Endothelial cell of umbilical vein (primary cell): ENCODE results near the gene SSB. TPM values are rescaled to one million over a fixed set of nuclear protein-coding genes. Genes with fewer than 3 reads are reported as not detected.

Experiments
- BruUV-seq: library from RNA; stranded (reverse); fragments of 400-500 nt; replicated peaks from 2 replicates; lab custom pipeline; 2021; lab: Mats Ljungman, UMichigan
- CTCF ChIA-PET: fragments of 300-600, 350-600 bp; sonication (Branson Sonifier 250); formaldehyde crosslinking; loops from one replicate; lab custom pipeline; 2021; ENCODE audit warnings: antibody characterized with exemption, inconsistent platforms; lab: Charles Lee
- POLR2A ChIA-PET: fragments of 300-600, 350-600 bp; sonication (Branson Sonifier 250); formaldehyde crosslinking; loops from one replicate; lab custom pipeline; 2021; ENCODE audit warnings: antibody characterized with exemption, inconsistent platforms; lab: Charles Lee
- DNase-seq: peaks from one replicate; pipeline ENCODE4 v3.0.0-alpha.2; 2011; ENCODE audit warnings: low read depth, low spot score
- FAIRE-seq: peaks from 2 replicates; lab custom pipeline; 2011; peaks lifted over from hg19 to GRCh38; lab: Jason Lieb, UNC
- H2AFZ ChIP-seq: 2 replicates; pipeline ENCODE4 v1.6.0; 2012; ENCODE audit warnings: low read depth, low read length, control low read depth, inconsistent platforms
- H3K27ac ChIP-seq: 2 replicates; pipeline ENCODE4 v1.5.1; 2011; ENCODE audit warnings: low read depth, mild to moderate bottlenecking, control low read depth, low read length, moderate library complexity; ENCODE audit not compliant: insufficient read depth
- H3K27me3 ChIP-seq, 2 experiments: 2 replicates each; pipeline versions ENCODE4 v1.6.0 to v1.6.1; 2011; ENCODE audit warnings: low read length in 2 of 2, mixed read lengths in 1 of 2; ENCODE audit not compliant: control insufficient read depth in 2 of 2, insufficient read depth in 2 of 2
- H3K36me3 ChIP-seq, 2 experiments: 2 replicates in 1 of 2; 3 replicates in 1 of 2; pipeline ENCODE4 v1.5.1; 2011; ENCODE audit warnings: low read length in 2 of 2, mild to moderate bottlenecking in 1 of 2, moderate library complexity in 1 of 2; ENCODE audit not compliant: control insufficient read depth in 2 of 2, insufficient read depth in 2 of 2; ENCODE audit errors: extremely low read depth in 1 of 2
- H3K4me1 ChIP-seq: 3 replicates; pipeline ENCODE4 v1.5.1; 2011; ENCODE audit warnings: mild to moderate bottlenecking, low read length; ENCODE audit not compliant: control insufficient read depth, insufficient read depth; ENCODE audit errors: extremely low read depth
- H3K4me2 ChIP-seq: 2 replicates; pipeline ENCODE4 v1.6.1; 2011; ENCODE audit warnings: low read length, control low read depth, mixed read lengths; ENCODE audit not compliant: insufficient read depth
- H3K4me3 ChIP-seq, 3 experiments: fragments of 200-600 bp in 1 of 3; sonication (generic), shearing (Covaris generic) in 1 of 3; replicated peaks in 1 of 3; 2 replicates each; pipeline ENCODE4 v1.5.1; 2011 to 2016; ENCODE audit warnings: control low read depth in 3 of 3, low read length in 3 of 3, mild to moderate bottlenecking in 2 of 3, inconsistent platforms in 1 of 3, low read depth in 1 of 3, moderate library complexity in 1 of 3; ENCODE audit not compliant: insufficient read depth in 1 of 3
- H3K79me2 ChIP-seq: 2 replicates; pipeline ENCODE4 v1.6.0; 2012; ENCODE audit warnings: low read length, inconsistent platforms; ENCODE audit not compliant: control insufficient read depth, insufficient read depth
- H3K9ac ChIP-seq: replicated peaks from 2 replicates; pipeline ENCODE3; 2011; ENCODE audit warnings: low read length, control low read depth; ENCODE audit not compliant: insufficient read depth; ENCODE audit errors: extremely low read depth
- H3K9me1 ChIP-seq: replicated peaks from 3 replicates; pipeline ENCODE4 v1.6.0; 2011; ENCODE audit warnings: mild to moderate bottlenecking, low read length; ENCODE audit not compliant: control insufficient read depth, insufficient read depth; ENCODE audit errors: extremely low read depth
- H3K9me3 ChIP-seq: replicated peaks from 2 replicates; pipeline ENCODE4 v1.5.1; 2012; ENCODE audit warnings: low read length, inconsistent platforms; ENCODE audit not compliant: control insufficient read depth, insufficient read depth
- H4K20me1 ChIP-seq: replicated peaks from 2 replicates; pipeline ENCODE3; 2011; ENCODE audit warnings: mild to moderate bottlenecking, low read length; ENCODE audit not compliant: control insufficient read depth, insufficient read depth; ENCODE audit errors: extremely low read depth
- CTCF ChIP-seq, 2 donors: IDR thresholded peaks; 1 replicate in 1 of 2; 2 replicates in 1 of 2; pipeline ENCODE4 v1.5.1; 2011; ENCODE audit warnings: low read length in 2 of 2, mild to moderate bottlenecking in 2 of 2, moderate library complexity in 2 of 2, control low read depth in 1 of 2, inconsistent platforms in 1 of 2, low read depth in 1 of 2; ENCODE audit not compliant: insufficient read depth in 1 of 2; ENCODE audit errors: extremely low read depth in 1 of 2
- EZH2 ChIP-seq: IDR thresholded peaks from 2 replicates; pipeline ENCODE4 v1.6.1; 2012; ENCODE audit warnings: borderline replicate concordance, low read depth, mild to moderate bottlenecking, moderate library complexity, low read length, inconsistent platforms; ENCODE audit not compliant: severe bottlenecking
- FOS ChIP-seq: IDR thresholded peaks from 2 replicates; pipeline ENCODE4 v1.6.1; 2011; ENCODE audit warnings: mild to moderate bottlenecking, low read length, moderate library complexity, borderline replicate concordance; ENCODE audit not compliant: insufficient read depth
- GATA2 ChIP-seq: IDR thresholded peaks from 2 replicates; pipeline ENCODE4 v1.7.0; 2011; ENCODE audit warnings: low read depth, mild to moderate bottlenecking, moderate library complexity, mixed read lengths, low read length; ENCODE audit not compliant: insufficient read length, insufficient read depth
- JUN ChIP-seq: IDR thresholded peaks from 2 replicates; pipeline ENCODE4 v1.6.1; 2011; ENCODE audit warnings: borderline replicate concordance, low read depth; ENCODE audit not compliant: insufficient read length, insufficient read depth
- MAX ChIP-seq: IDR thresholded peaks from 2 replicates; pipeline ENCODE4 v1.6.1; 2011; ENCODE audit not compliant: insufficient read depth, insufficient read length
- MYC ChIP-seq: IDR thresholded peaks from one replicate; pipeline ENCODE4 v1.6.1; 2011; ENCODE audit warnings: mild to moderate bottlenecking, low read depth, low read length
- POLR2A ChIP-seq: IDR thresholded peaks from 2 replicates; pipeline ENCODE4 v1.6.1; 2012; ENCODE audit warnings: low read depth, mild to moderate bottlenecking, control low read depth, low read length
- POLR2AphosphoS5 ChIP-seq: IDR thresholded peaks from 2 replicates; pipeline ENCODE4 v1.6.1; 2012; ENCODE audit warnings: low read depth, mild to moderate bottlenecking, control low read depth, low read length, moderate library complexity; ENCODE audit not compliant: insufficient read depth
- dilution Hi-C: fragments of 300-500 bp; cut with MboI; formaldehyde crosslinking; loops from one replicate; pipeline ENCODE4 v1.15.0; 2019; ENCODE audit warnings: low sequenced_read_pairs; ENCODE audit not compliant: extremely low pct_ligation_motif_present
- intact Hi-C: fragments of 100-400 bp; cut with micrococcal nuclease; formaldehyde crosslinking; loops from one replicate; pipeline ENCODE4 v1.10.0; 2022
- polyA plus RNA-seq, 4 experiments: library from polyadenylated mRNA; depleted of rRNA in 3 of 4; stranded (reverse) in 3 of 4; unstranded in 1 of 4; fragments of >200 nt; gene quantifications; 2 replicates each; pipeline versions ENCODE4 v1.2.1 to v1.2.3, GENCODE V29; 2011 to 2012; ENCODE audit warnings: missing spikeins in 1 of 4
- total RNA-seq: library from RNA; stranded (reverse); gene quantifications from 2 replicates; pipeline ENCODE4 v1.2.3, GENCODE V29; 2021

Gene SSB
- total and polyA plus RNA-seq, 2 donors (not counting 3 experiments of a cell fraction or from before 2014, with no cell fraction given): 36.1 to 125 TPM

- ChIA-PET CTCF (interaction anchor here (0.7 kb wide), 1 partner anchor 74 kb away, joined by 3 read pairs; no protein-coding TSS in a partner anchor), POLR2A (interaction anchor here (1.1 kb wide), 1 partner anchor 32 kb away, joined by 9 read pairs; the partner anchor contains the start of gene UBR3)
- H3K9me1 ChIP-seq: no peaks in the 10 kb centered on the region
- dilution Hi-C loops: no loop called here
- no TSS peak for BruUV-seq
- H3K9me3 ChIP-seq: no peaks in the 10 kb centered on the region
- no peak for TF ChIP-seq MAX
- no peak for TF ChIP-seq JUN
- TF ChIP-seq MYC: no peak
- no peak for TF ChIP-seq EZH2
- no peak for TF ChIP-seq POLR2AphosphoS5
- TF ChIP-seq FOS: no peak
- no peak for TF ChIP-seq GATA2
- no peak for TF ChIP-seq POLR2A
- TF ChIP-seq CTCF (IDR thresholded peaks at IDR 0.05; ENCODE audit: extremely low read depth in 1 of 2, insufficient read depth in 1 of 2, low read depth in 1 of 2, low read length in 2 of 2): no peak
- FAIRE-seq: no peak
- H3K79me2 ChIP-seq: peaks cover 42% of the 10 kb centered on the region
- H3K4me3 ChIP-seq: no peak overlapping the region
- H3K36me3 ChIP-seq: no peaks in the 10 kb centered on the region
- H3K4me1 ChIP-seq: no peaks in the 10 kb centered on the region
- no peak overlapping the region for H3K4me2 ChIP-seq
- no peak overlapping the region for H3K27ac ChIP-seq
- intact Hi-C loops: no loop called here
- no peak for DNase-seq
- H2AFZ ChIP-seq: no peak overlapping the region
- H3K27me3 ChIP-seq: no peaks in the 10 kb centered on the region
- H4K20me1 ChIP-seq: no peaks in the 10 kb centered on the region
- H3K9ac ChIP-seq: no peak overlapping the region
Measured at GRCh38 chr2:169859423-169859822, 60.8 kb downstream of the SSB start.
